AG04450 (cell line): ENCODE results near the gene MEGF9. TPM values are rescaled to one million over a fixed set of nuclear protein-coding genes. Genes with fewer than 3 reads are reported as not detected.

Experiments used
- CTCF ChIA-PET: fragments of 300-600, 350-600 bp; formaldehyde crosslinking; extraction: SDS; loops from one replicate; lab custom pipeline; 2022; ENCODE audit warnings: antibody characterized with exemption, inconsistent platforms; lab: Charles Lee
- POLR2A ChIA-PET: fragments of 350-600 bp; formaldehyde crosslinking; extraction: SDS; loops from one replicate; lab custom pipeline; 2021; ENCODE audit warnings: antibody characterized with exemption, inconsistent platforms; lab: Yijun Ruan, JAX
- DNase-seq: peaks from one replicate; pipeline ENCODE4 v3.0.0-alpha.2; 2011; ENCODE audit warnings: low read depth, low spot score
- H3K27ac ChIP-seq: one replicate; pipeline ENCODE4 v1.5.1; 2012; ENCODE audit warnings: low read depth, low read length, control low read depth
- H3K27me3 ChIP-seq: one replicate; pipeline ENCODE4 v1.6.0; 2012; ENCODE audit warnings: low read length; ENCODE audit not compliant: control insufficient read depth, insufficient read depth
- H3K4me3 ChIP-seq: 2 replicates; pipeline ENCODE4 v1.5.1; 2011; ENCODE audit warnings: mild to moderate bottlenecking, low read depth, low read length, control low read depth
- H3K9me3 ChIP-seq: 2 replicates; pipeline ENCODE4 v1.5.1; 2012; ENCODE audit warnings: low read length; ENCODE audit not compliant: control insufficient read depth, insufficient read depth
- polyA plus RNA-seq: library from polyadenylated mRNA; depleted of rRNA; stranded (reverse); fragments of >200 nt; gene quantifications from 2 replicates; pipeline ENCODE4 v1.2.3, GENCODE V29; 2011
- TF ChIP-seq, protein P1 (sequence below): IDR thresholded peaks from 2 replicates; pipeline ENCODE4 v1.5.1; 2011; ENCODE audit warnings: low read depth, low read length, control low read depth, inconsistent platforms

Gene MEGF9
- polyA plus RNA-seq, 1 experiment, result 12.9 TPM

DNA sequence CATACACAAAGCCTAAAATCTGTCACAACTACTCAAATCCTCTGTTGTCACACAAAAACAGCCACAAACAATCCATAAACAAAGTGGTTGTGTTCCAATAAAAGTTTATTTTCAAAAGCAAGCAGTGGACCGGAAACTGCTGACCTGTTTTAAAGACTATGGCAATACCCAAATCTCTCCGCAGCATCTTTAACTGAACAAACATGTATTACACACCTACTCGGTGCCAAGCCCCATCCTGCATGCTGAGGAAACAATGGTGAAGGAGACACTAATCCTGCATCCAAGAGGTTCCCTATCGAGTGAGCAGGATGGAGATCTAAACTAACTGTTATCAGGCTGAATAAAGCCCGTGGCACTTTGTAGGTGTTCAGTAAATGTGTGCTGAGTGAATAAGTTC lies 145.5 kb downstream of the MEGF9 start:
- Histone ChIP-seq H3K9me3 (no peaks in the 10 kb centered on the region), H3K27me3 (no peaks in the 10 kb centered on the region), H3K27ac (no peak overlapping the region), H3K4me3 (no peak overlapping the region)
- TF ChIP-seq, protein P1, sequence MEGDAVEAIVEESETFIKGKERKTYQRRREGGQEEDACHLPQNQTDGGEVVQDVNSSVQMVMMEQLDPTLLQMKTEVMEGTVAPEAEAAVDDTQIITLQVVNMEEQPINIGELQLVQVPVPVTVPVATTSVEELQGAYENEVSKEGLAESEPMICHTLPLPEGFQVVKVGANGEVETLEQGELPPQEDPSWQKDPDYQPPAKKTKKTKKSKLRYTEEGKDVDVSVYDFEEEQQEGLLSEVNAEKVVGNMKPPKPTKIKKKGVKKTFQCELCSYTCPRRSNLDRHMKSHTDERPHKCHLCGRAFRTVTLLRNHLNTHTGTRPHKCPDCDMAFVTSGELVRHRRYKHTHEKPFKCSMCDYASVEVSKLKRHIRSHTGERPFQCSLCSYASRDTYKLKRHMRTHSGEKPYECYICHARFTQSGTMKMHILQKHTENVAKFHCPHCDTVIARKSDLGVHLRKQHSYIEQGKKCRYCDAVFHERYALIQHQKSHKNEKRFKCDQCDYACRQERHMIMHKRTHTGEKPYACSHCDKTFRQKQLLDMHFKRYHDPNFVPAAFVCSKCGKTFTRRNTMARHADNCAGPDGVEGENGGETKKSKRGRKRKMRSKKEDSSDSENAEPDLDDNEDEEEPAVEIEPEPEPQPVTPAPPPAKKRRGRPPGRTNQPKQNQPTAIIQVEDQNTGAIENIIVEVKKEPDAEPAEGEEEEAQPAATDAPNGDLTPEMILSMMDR, result no peak
- no peak for DNase-seq
- POLR2A ChIA-PET, result interaction anchor here (0.6 kb wide), 1 partner anchor 168 kb away, joined by 3 read pairs; no protein-coding TSS in a partner anchor
- CTCF ChIA-PET, result no interaction called here

DNA sequence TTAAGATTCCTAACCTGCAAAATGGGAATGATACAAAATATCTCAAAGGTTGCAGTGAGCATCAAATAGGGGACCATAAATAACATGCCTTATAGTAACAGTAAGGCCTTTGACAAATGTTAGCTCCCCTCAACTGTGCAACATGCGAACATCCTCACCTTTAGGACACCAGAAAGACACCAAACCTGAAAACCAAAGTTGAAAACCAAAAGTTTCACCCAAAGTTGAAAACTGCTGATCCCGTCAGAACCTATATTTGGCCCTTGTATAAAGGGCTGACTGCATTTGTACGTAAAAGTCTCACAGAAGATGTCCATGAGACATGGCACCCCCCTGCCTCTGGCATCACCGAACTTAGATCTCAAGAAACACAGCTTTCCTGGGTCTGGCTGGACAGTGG lies 146.4 kb downstream of the MEGF9 start:
- DNase-seq, result no peak

DNA sequence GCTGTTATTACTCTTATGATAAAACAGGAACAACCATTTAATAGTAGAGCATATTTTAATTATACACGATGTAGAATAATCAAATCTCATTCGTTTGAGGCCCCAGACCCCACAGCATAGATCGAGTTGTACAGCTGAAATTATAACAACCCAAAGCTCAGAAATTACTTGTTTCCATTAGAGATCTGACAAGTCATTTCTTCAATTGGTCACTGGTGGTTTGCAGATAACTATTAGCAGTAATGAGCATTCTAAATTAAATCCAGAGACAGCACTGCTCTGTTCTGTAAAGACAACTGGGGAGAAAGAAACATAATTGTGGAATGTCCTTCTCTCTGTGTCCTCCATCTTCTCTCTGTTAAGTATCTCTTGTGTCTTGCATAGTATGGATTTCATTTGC lies 147.2 kb downstream of the MEGF9 start:
- POLR2A ChIA-PET, result no interaction called here
- Histone ChIP-seq H3K9me3 (no peaks in the 10 kb centered on the region), H3K27me3 (no peaks in the 10 kb centered on the region), H3K27ac (no peak overlapping the region), H3K4me3 (no peak overlapping the region)
- DNase-seq, result no peak
- TF ChIP-seq, protein P1, result no peak
- CTCF ChIA-PET, result no interaction called here

More for the DNA sequence above, 146.4 kb downstream of the MEGF9 start:
- Histone ChIP-seq H3K4me3 (no peak overlapping the region), H3K27ac (no peak overlapping the region), H3K9me3 (no peaks in the 10 kb centered on the region), H3K27me3 (no peaks in the 10 kb centered on the region)
- CTCF ChIA-PET, result no interaction called here
- POLR2A ChIA-PET, result no interaction called here
- TF ChIP-seq, protein P1, result no peak

DNA sequence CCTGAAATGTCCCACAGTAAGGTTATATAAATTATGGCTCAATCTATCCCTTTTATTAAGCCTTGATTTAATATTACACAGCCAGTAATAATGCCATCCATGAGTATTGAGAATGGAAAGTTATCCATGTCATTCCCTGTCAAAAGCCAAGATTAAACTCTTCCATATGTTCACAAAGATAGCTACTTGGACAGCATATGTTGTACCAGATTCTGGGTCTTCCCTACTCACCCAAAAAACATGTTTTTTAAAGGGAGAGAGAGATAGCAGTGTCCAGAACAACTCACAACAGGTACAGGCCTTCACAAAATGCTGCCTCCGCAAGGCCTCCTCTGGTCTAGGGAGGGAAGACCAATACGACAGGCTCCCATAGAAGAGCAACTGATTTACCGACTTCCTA lies 149.7 kb downstream of the MEGF9 start:
- H3K4me3 ChIP-seq, result no peak overlapping the region
- TF ChIP-seq, protein P1, result no peak
- CTCF ChIA-PET, result no interaction called here
- H3K9me3 ChIP-seq, result no peaks in the 10 kb centered on the region
- no peak for DNase-seq
- H3K27me3 ChIP-seq, result no peaks in the 10 kb centered on the region
- POLR2A ChIA-PET, result no interaction called here
- H3K27ac ChIP-seq, result no peak overlapping the region

DNA sequence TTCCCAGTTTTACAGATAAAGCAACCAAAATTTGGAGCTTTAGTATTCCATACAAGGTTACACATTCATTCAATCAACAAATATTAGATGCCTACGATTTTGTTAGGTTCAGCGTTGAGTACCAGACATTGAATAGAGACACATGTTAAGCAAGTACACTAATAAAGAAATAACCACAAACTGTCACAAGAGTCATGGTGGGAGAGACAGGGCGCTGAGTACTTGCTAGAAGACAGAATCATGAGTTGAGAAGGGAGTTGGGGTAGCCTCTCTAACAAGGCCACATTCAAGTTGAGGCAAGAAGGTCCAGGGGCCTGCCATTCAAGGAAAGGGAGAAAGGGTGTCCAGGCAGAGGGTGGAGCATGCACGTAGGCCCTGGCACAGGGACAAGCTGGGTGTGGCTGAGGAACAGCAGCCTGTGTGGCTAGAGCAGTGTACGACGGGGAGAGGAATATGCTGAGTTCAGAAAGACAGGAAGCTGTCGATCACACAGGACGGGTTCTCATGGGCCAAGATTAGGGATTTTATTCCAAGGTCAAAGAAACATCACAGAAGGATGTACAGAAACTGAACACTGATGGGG lies 151.3 kb downstream of the MEGF9 start:
- POLR2A ChIA-PET, result no interaction called here
- H3K4me3 ChIP-seq, result no peak overlapping the region
- no peak for DNase-seq
- H3K27ac ChIP-seq, result no peak overlapping the region
- CTCF ChIA-PET, result no interaction called here
- TF ChIP-seq, protein P1, result no peak
- H3K9me3 ChIP-seq, result no peaks in the 10 kb centered on the region
- no peaks in the 10 kb centered on the region for H3K27me3 ChIP-seq
